A549 (cell line): Measurements from ENCODE around the gene NHSL2.

Experiments used
- POLR2A ChIP-seq: IDR thresholded peaks from 2 replicates; pipeline ENCODE4 v1.6.1; 2012; ENCODE audit warnings: mild to moderate bottlenecking, low read length
- TF ChIP-seq, protein P1 (sequence below): fragments of >200 bp; sonication (Bioruptor Twin); formaldehyde crosslinking; IDR thresholded peaks from 3 replicates; pipeline ENCODE4 v1.5.1; 2016
- TF ChIP-seq, protein P2 (sequence below): fragments of >200 bp; sonication (Bioruptor Twin); formaldehyde crosslinking; IDR thresholded peaks from 3 replicates; pipeline ENCODE4 v1.6.1; 2016

DNA sequence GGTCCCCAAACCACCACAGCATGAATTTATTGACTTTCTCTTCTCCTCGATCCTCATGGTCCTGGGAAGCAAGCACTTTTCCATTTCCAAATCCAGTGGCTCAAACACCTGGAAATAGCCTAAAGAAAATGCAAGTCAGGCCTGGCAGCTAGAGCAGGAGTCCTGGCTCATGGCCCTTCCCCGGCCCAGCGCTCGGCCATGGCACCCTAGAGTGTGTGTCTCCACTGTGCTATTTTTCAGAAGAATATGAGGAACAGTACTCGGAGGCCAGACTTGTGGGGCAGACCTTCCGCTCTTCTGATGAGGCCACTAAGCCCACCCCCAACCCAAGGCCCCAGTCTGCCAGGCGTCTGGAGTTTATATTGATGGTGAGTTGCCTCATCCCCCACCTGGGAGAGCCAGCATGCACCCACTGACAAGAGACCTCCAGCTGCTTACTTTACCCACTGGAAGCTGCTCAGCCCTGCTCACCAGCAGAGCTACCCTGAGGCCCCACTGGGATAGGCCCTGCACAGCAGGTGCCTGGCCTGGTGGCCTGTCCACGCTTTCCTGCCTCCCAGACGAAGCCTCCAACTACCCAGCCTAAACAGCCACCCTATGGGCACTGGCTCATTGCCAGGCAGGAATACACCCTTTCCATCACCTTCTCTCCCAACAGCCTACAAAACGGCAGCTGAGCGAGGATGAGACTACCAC, 223.4 kb downstream of the NHSL2 start:
- TF ChIP-seq, protein P1, sequence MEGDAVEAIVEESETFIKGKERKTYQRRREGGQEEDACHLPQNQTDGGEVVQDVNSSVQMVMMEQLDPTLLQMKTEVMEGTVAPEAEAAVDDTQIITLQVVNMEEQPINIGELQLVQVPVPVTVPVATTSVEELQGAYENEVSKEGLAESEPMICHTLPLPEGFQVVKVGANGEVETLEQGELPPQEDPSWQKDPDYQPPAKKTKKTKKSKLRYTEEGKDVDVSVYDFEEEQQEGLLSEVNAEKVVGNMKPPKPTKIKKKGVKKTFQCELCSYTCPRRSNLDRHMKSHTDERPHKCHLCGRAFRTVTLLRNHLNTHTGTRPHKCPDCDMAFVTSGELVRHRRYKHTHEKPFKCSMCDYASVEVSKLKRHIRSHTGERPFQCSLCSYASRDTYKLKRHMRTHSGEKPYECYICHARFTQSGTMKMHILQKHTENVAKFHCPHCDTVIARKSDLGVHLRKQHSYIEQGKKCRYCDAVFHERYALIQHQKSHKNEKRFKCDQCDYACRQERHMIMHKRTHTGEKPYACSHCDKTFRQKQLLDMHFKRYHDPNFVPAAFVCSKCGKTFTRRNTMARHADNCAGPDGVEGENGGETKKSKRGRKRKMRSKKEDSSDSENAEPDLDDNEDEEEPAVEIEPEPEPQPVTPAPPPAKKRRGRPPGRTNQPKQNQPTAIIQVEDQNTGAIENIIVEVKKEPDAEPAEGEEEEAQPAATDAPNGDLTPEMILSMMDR = no peak
- TF ChIP-seq, protein P2, sequence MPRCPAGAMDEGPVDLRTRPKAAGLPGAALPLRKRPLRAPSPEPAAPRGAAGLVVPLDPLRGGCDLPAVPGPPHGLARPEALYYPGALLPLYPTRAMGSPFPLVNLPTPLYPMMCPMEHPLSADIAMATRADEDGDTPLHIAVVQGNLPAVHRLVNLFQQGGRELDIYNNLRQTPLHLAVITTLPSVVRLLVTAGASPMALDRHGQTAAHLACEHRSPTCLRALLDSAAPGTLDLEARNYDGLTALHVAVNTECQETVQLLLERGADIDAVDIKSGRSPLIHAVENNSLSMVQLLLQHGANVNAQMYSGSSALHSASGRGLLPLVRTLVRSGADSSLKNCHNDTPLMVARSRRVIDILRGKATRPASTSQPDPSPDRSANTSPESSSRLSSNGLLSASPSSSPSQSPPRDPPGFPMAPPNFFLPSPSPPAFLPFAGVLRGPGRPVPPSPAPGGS = no peak
- no peak for TF ChIP-seq POLR2A
